B cell (primary cell): Measurements from ENCODE around the gene AFTPH. TPM values are rescaled to one million over a fixed set of nuclear protein-coding genes. Genes with fewer than 3 reads are reported as not detected.
A peak's percentile ranks its signal among the peaks of the same experiment; 100 is the strongest.

ENCODE experiments used
- ATAC-seq: fragments of 200-7000 bp; cut with Tn5 transposase; one replicate; pipeline ENCODE4 v1.10.0; 2021; ENCODE audit warnings: low read depth, mild to moderate bottlenecking, moderate number of reproducible peaks, moderate library complexity
- CTCF ChIA-PET: fragments of 350-600 bp; sonication (Branson Sonifier 250); formaldehyde crosslinking; loops from one replicate; lab custom pipeline; 2021; ENCODE audit warnings: antibody characterized with exemption, inconsistent platforms; lab: Charles Lee
- POLR2A ChIA-PET: fragments of 350-600 bp; sonication (Branson Sonifier 250); formaldehyde crosslinking; loops from one replicate; lab custom pipeline; 2021; ENCODE audit warnings: antibody characterized with exemption; lab: Charles Lee
- DNase-seq: peaks from one replicate; pipeline ENCODE4 v3.0.0; 2013
- H2AFZ ChIP-seq: 2 replicates; pipeline ENCODE4 v1.6.1; 2012; ENCODE audit warnings: mild to moderate bottlenecking, low read depth, low read length; ENCODE audit not compliant: insufficient read depth, poor library complexity, severe bottlenecking
- H3K27ac ChIP-seq, 2 donors: 1 replicate in 1 of 2; 2 replicates in 1 of 2; pipeline ENCODE4 v1.5.1; 2012 to 2013; ENCODE audit warnings: low read length in 2 of 2, mild to moderate bottlenecking in 2 of 2, moderate library complexity in 1 of 2
- H3K27me3 ChIP-seq, 4 experiments: fragments of 200-600 bp in 1 of 4; sonication (generic) in 1 of 4; replicated peaks in 1 of 4; 1 replicate in 2 of 4; 2 replicates in 2 of 4; pipeline versions ENCODE4 v1.6.1 to v1.7.0; 2013 to 2016; ENCODE audit warnings: low read length in 3 of 4, mild to moderate bottlenecking in 2 of 4, mixed read lengths in 1 of 4, moderate library complexity in 1 of 4; ENCODE audit not compliant: insufficient read depth in 4 of 4, control insufficient read depth in 3 of 4; ENCODE audit errors: control extremely low read depth in 1 of 4
- H3K36me3 ChIP-seq, 2 experiments: replicated peaks in 1 of 2; 1 replicate in 1 of 2; 2 replicates in 1 of 2; pipeline versions ENCODE4 v1.6.1 to v1.7.1; 2013; ENCODE audit warnings: low read length in 1 of 2; ENCODE audit not compliant: insufficient read depth in 2 of 2, control insufficient read depth in 1 of 2; ENCODE audit errors: control extremely low read depth in 1 of 2, extremely low read depth in 1 of 2
- H3K4me1 ChIP-seq, 2 donors: fragments of 200-600 bp in 1 of 2; sonication (generic) in 1 of 2; 1 replicate in 1 of 2; 2 replicates in 1 of 2; pipeline versions ENCODE4 v1.5.1 to v1.6.1; 2013 to 2017; ENCODE audit warnings: low read length in 2 of 2; ENCODE audit not compliant: control insufficient read depth in 2 of 2, insufficient read depth in 2 of 2
- H3K4me2 ChIP-seq: replicated peaks from 2 replicates; pipeline ENCODE3; 2012; ENCODE audit warnings: mild to moderate bottlenecking, low read depth, low read length; ENCODE audit not compliant: poor library complexity, severe bottlenecking
- H3K4me3 ChIP-seq, 5 experiments: fragments of 200-600 bp in 1 of 5; sonication (generic) in 1 of 5; 1 replicate in 3 of 5; 2 replicates in 2 of 5; pipeline versions ENCODE4 v1.5.1 to v1.7.0; 2011 to 2016; ENCODE audit warnings: low read length in 4 of 5, mild to moderate bottlenecking in 4 of 5, low read depth in 2 of 5, control low read depth in 1 of 5, moderate library complexity in 1 of 5; ENCODE audit not compliant: insufficient read depth in 1 of 5; ENCODE audit errors: control extremely low read depth in 1 of 5, extremely low read depth in 1 of 5
- H3K79me2 ChIP-seq: fragments of 200-600 bp; sonication (generic); one replicate; pipeline ENCODE4 v1.6.0; 2016; ENCODE audit warnings: low read length; ENCODE audit not compliant: control insufficient read depth, insufficient read depth
- H3K9ac ChIP-seq: fragments of 200-600 bp; sonication (generic); 2 replicates; pipeline ENCODE4 v1.6.1; 2017; ENCODE audit warnings: mild to moderate bottlenecking, low read length, moderate library complexity
- H3K9me3 ChIP-seq, 3 donors: one replicate each; pipeline versions ENCODE4 v1.6.1 to v1.7.1; 2013; ENCODE audit warnings: low read length in 2 of 3; ENCODE audit not compliant: control insufficient read depth in 2 of 3, insufficient read depth in 1 of 3; ENCODE audit errors: control extremely low read depth in 1 of 3
- H4K20me1 ChIP-seq: 2 replicates; pipeline ENCODE4 v1.6.0; 2012; ENCODE audit warnings: mild to moderate bottlenecking, low read length; ENCODE audit not compliant: insufficient read depth, control insufficient read depth, poor library complexity, severe bottlenecking
- H3K27ac Mint-ChIP-seq: one replicate; pipeline ENCODE4 v1.8.0; 2021; ENCODE audit warnings: mixed read lengths
- H3K27me3 Mint-ChIP-seq: one replicate; pipeline ENCODE4 v1.8.0; 2021; ENCODE audit warnings: mixed read lengths
- H3K4me1 Mint-ChIP-seq: one replicate; pipeline ENCODE4 v1.8.0; 2021; ENCODE audit warnings: mixed read lengths
- H3K4me3 Mint-ChIP-seq: one replicate; pipeline ENCODE4 v1.8.0; 2021; ENCODE audit warnings: mixed read lengths
- H3K9me3 Mint-ChIP-seq: one replicate; pipeline ENCODE4 v1.8.0; 2022; ENCODE audit warnings: mixed read lengths; ENCODE audit not compliant: insufficient read depth
- CTCF ChIP-seq: fragments of 200-600 bp; IDR thresholded peaks from one replicate; pipeline ENCODE4 v1.8.0; 2022; ENCODE audit warnings: antibody characterized with exemption, mild to moderate bottlenecking
- EZH2 ChIP-seq: IDR thresholded peaks from 2 replicates; pipeline ENCODE4 v1.6.1; 2012; ENCODE audit warnings: borderline replicate concordance, low read depth, mild to moderate bottlenecking, moderate library complexity, low read length; ENCODE audit not compliant: insufficient read depth, poor library complexity, severe bottlenecking
- WGBS: methylation state at CpG from one replicate; pipeline ENCODE4 v1.1.5; 2013; ENCODE audit warnings: missing lambda C conversion rate; ENCODE audit not compliant: insufficient coverage; 5-methylcytosine and 5-hydroxymethylcytosine counted together
- intact Hi-C: fragments of 100-400 bp; cut with micrococcal nuclease; formaldehyde crosslinking; loops from one replicate; pipeline ENCODE4 v1.10.0; 2022
- polyA plus RNA-seq: library from polyadenylated mRNA; depleted of rRNA; stranded (reverse); fragments of >200 nt; gene quantifications from 2 replicates; pipeline ENCODE4 v1.2.3, GENCODE V29; 2012
- total RNA-seq, 2 donors: library from RNA; stranded (reverse); fragments of 120-200 nt in 1 of 2; gene quantifications; 1 replicate in 1 of 2; 2 replicates in 1 of 2; pipeline versions ENCODE4 v1.2.3 to v1.2.4, GENCODE V29; 2013 to 2022

The AFTPH gene
- total and polyA plus RNA-seq, 2 donors (not counting 1 experiment from before 2014, with no cell fraction given) = 45.4 to 94.1 TPM

- Histone ChIP-seq H3K4me3 (no peak overlapping the region), H3K4me1 (peaks cover 7 to 13% of the 10 kb centered on the region in 2 donors), H4K20me1 (peaks cover 28% of the 10 kb centered on the region), H3K79me2 (peaks cover 81% of the 10 kb centered on the region), H2AFZ (no peak overlapping the region), H3K36me3 (peaks cover 0 to 17% of the 10 kb centered on the region in 2 experiments), H3K9me3 (no peaks in the 10 kb centered on the region), H3K4me2 (no peak overlapping the region), H3K27ac (peak overlapping the region in 1 of 2 donors; percentile 7), H3K9ac (no peak overlapping the region), H3K27me3 (no peaks in the 10 kb centered on the region)
- Mint-ChIP-seq H3K9me3 (no peaks in the 10 kb centered on the region), H3K27ac (peak overlapping the region; percentile 60), H3K4me3 (no peak overlapping the region), H3K27me3 (no peaks in the 10 kb centered on the region), H3K4me1 (peaks cover 29% of the 10 kb centered on the region)
- POLR2A ChIA-PET = interaction anchor here (0.6 kb wide), 1 partner anchor 210 kb away, joined by 5 read pairs; no protein-coding TSS in a partner anchor
- no peak for TF ChIP-seq EZH2
- no peak for TF ChIP-seq CTCF
- DNase-seq (no peak), ATAC-seq (no peak)
- CTCF ChIA-PET = interaction anchor here (1.0 to 1.8 kb wide), 7 partner anchors 10 to 204 kb away, joined by 3 to 7 read pairs (median 4); no protein-coding TSS in a partner anchor
- WGBS = 93% methylated on average over 10 of the region's 14 CpGs
- intact Hi-C loops = no loop called here
Observed at GRCh38 chr2:64627860-64628841, 104.0 kb downstream of the AFTPH start.
